OCI-LY3 (cell line): ENCODE results near the gene HIBADH.

Experiments
- H2AFZ ChIP-seq: fragments of 200-600, 300-600 bp; shearing (Covaris generic); 2 replicates; pipeline ENCODE4 v1.6.0; 2014; ENCODE audit warnings: antibody characterized with exemption, low read depth, low read length
- H3K27ac ChIP-seq: fragments of 200-600, 300-600 bp; sonication (generic); 2 replicates; pipeline ENCODE4 v1.5.1; 2014; ENCODE audit warnings: mild to moderate bottlenecking, low read length, moderate library complexity, mixed read lengths
- H3K27me3 ChIP-seq: fragments of 200-600, 300-600 bp; sonication (generic); 2 replicates; pipeline ENCODE4 v1.6.1; 2014; ENCODE audit warnings: low read depth, low read length, mixed read lengths
- H3K36me3 ChIP-seq: fragments of 200-600, 300-600 bp; sonication (generic); replicated peaks from 2 replicates; pipeline ENCODE3; 2014; ENCODE audit warnings: low read depth, low read length, mixed read lengths
- H3K4me1 ChIP-seq: fragments of 300-600, 200-600 bp; sonication (generic); 2 replicates; pipeline ENCODE4 v1.6.1; 2014; ENCODE audit warnings: low read length, mixed read lengths
- H3K4me2 ChIP-seq: fragments of 200-600, 300-600 bp; sonication (generic); 2 replicates; pipeline ENCODE4 v1.6.1; 2014; ENCODE audit warnings: low read length, mixed read lengths
- H3K4me3 ChIP-seq: fragments of 300-600, 200-600 bp; sonication (generic); 2 replicates; pipeline ENCODE4 v1.5.1; 2014; ENCODE audit warnings: antibody characterized with exemption, mild to moderate bottlenecking, low read length, moderate library complexity
- H3K79me2 ChIP-seq: fragments of 300-600, 200-600 bp; shearing (Covaris generic); 2 replicates; pipeline ENCODE4 v1.6.1; 2014; ENCODE audit warnings: mild to moderate bottlenecking, low read length, mixed read lengths
- H3K9ac ChIP-seq: fragments of 300-600, 200-600 bp; shearing (Covaris generic); 2 replicates; pipeline ENCODE4 v1.6.0; 2014; ENCODE audit warnings: mild to moderate bottlenecking, low read length, moderate library complexity
- H3K9me3 ChIP-seq: fragments of 200-600, 300-600 bp; shearing (Covaris generic); 2 replicates; pipeline ENCODE4 v1.6.1; 2014; ENCODE audit warnings: low read length, mixed read lengths; ENCODE audit not compliant: insufficient read depth
- H4K20me1 ChIP-seq: fragments of 200-600, 300-600 bp; sonication (generic); 2 replicates; pipeline ENCODE4 v1.6.1; 2016; ENCODE audit warnings: low read length, mixed read lengths; ENCODE audit not compliant: insufficient read depth
- CTCF ChIP-seq: fragments of 200-600, 300-600 bp; sonication (generic); IDR thresholded peaks from 2 replicates; pipeline ENCODE4 v1.5.1; 2014; ENCODE audit warnings: antibody characterized with exemption, low read length, low read depth
- EZH2phosphoT487 ChIP-seq: fragments of 200-600 bp; shearing (Covaris generic); IDR thresholded peaks from 2 replicates; pipeline ENCODE4 v1.6.1; 2018; ENCODE audit warnings: antibody characterized with exemption, mixed run types, low read depth

Gene HIBADH

GRCh38 chr7:27611059-27611458 is 51.6 kb downstream of the HIBADH start:
- Histone ChIP-seq H3K36me3 (peaks cover 1% of the 10 kb centered on the region), H3K4me1 (peaks cover 2% of the 10 kb centered on the region; the same call in 1 of the 2 replicates), H3K4me3 (no peak overlapping the region), H2AFZ (no peak overlapping the region), H4K20me1 (no peaks in the 10 kb centered on the region), H3K4me2 (no peak overlapping the region), H3K9me3 (no peaks in the 10 kb centered on the region), H3K27ac (no peak overlapping the region), H3K79me2 (no peaks in the 10 kb centered on the region), H3K27me3 (no peaks in the 10 kb centered on the region), H3K9ac (no peak overlapping the region)
- TF ChIP-seq CTCF (no peak), EZH2phosphoT487 (no peak)

DNA sequence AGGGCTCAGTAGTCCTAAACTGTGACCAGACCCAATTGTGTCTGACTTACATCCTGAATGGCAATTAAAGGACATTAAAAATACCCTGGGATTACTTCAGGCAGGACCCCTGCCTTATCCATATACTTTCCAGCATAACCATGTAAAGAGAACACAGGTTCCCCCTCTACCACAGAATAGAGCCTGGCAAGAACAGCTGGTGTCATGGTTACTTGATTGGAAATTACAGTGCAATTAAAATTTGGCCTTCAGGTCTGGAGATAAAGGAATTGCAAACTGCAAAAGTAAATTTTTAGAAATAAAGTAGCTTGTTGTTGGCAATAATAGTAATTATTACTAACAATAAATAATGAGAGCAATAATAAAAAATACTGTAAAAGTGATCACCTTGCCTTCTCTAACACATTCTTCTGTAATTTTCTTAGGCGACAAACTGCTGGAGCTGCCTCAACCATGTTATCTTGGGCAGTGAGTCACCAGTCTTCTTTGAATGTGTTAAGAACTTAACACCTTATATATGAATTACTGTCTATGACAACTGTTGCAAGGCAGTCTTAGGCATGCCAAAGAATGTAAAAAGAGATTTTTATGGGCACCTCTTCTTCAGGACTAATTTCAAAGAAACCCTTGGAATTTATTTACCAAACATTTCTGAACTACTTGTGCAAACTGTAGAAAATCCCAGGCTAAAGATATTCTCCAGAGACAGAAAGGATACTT is 53.7 kb downstream of the HIBADH start:
- H3K4me1 ChIP-seq, result no peaks in the 10 kb centered on the region

GRCh38 chr7:27607210-27607606 is 55.5 kb downstream of the HIBADH start:
- no peaks in the 10 kb centered on the region for H3K36me3 ChIP-seq
- H3K27me3 ChIP-seq, result no peaks in the 10 kb centered on the region
- H3K4me3 ChIP-seq, result no peak overlapping the region
- no peak overlapping the region for H2AFZ ChIP-seq
- H3K27ac ChIP-seq, result no peak overlapping the region
- no peaks in the 10 kb centered on the region for H3K9me3 ChIP-seq
- no peaks in the 10 kb centered on the region for H3K79me2 ChIP-seq
- no peaks in the 10 kb centered on the region for H3K4me1 ChIP-seq
- no peak overlapping the region for H3K4me2 ChIP-seq
- H3K9ac ChIP-seq, result no peak overlapping the region
- no peaks in the 10 kb centered on the region for H4K20me1 ChIP-seq
- TF ChIP-seq CTCF (no peak), EZH2phosphoT487 (no peak)

More for the DNA sequence above, 53.7 kb downstream of the HIBADH start:
- no peak overlapping the region for H3K9ac ChIP-seq
- H3K36me3 ChIP-seq, result no peaks in the 10 kb centered on the region
- no peaks in the 10 kb centered on the region for H3K9me3 ChIP-seq
- H4K20me1 ChIP-seq, result no peaks in the 10 kb centered on the region
- H3K4me2 ChIP-seq, result no peak overlapping the region
- H3K27me3 ChIP-seq, result no peaks in the 10 kb centered on the region
- no peak for TF ChIP-seq EZH2phosphoT487
- no peak for TF ChIP-seq CTCF
- H3K27ac ChIP-seq, result no peak overlapping the region
- no peak overlapping the region for H2AFZ ChIP-seq
- no peak overlapping the region for H3K4me3 ChIP-seq
- no peaks in the 10 kb centered on the region for H3K79me2 ChIP-seq

DNA sequence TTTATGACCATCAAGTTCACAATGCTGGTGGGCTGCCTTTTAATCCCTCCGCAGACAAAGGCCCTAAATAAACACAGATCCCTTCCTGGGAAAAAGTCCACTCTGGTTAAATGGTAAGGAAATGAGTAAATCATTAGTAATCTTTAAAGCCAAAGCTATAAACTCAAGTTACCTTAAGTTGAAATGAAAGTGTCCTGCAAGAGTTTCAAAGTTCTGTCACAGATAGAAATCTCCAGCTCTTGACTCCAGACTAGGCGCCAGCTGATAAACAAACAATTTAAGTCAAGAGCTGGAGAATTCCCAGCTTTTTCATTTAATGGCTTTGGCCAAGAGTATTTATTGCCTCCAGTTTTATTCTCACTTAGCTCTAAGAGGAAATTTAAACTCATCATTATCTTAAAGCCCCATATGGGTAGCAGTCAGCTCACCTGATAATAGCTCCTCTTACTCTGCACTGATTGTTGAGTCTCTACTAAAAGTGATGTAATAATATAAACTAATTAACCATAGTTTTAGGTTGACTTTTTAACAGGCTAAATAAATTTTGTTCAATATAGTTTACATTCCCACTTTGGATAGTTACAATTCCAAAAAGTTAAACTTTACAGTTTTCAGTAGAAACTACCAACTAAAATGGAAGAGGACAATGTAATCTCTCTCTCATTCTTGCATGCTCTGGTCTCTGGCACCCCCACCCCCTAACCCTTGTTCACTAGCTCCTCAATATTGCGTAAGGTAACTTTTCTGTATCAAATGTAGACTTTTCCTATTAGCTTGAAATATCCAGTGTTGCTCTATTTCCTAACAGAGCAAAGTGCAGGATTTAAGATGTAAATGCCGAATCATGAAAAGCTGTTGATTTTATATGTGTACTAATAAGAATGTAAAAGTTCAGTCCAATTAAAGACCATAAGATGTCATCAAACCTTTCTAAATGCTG is 56.1 kb downstream of the HIBADH start:
- no peaks in the 10 kb centered on the region for H3K4me1 ChIP-seq
- no peak overlapping the region for H3K4me2 ChIP-seq

More for the DNA sequence above, 56.1 kb downstream of the HIBADH start:
- no peak for TF ChIP-seq CTCF
- no peak for TF ChIP-seq EZH2phosphoT487
- no peak overlapping the region for H2AFZ ChIP-seq
- no peak overlapping the region for H3K27ac ChIP-seq
- H3K4me3 ChIP-seq, result no peak overlapping the region
- no peaks in the 10 kb centered on the region for H4K20me1 ChIP-seq
- H3K27me3 ChIP-seq, result no peaks in the 10 kb centered on the region
- H3K9ac ChIP-seq, result no peak overlapping the region
- no peaks in the 10 kb centered on the region for H3K36me3 ChIP-seq
- no peaks in the 10 kb centered on the region for H3K79me2 ChIP-seq
- H3K9me3 ChIP-seq, result no peaks in the 10 kb centered on the region
